ENCODE results near the gene CCDC93.

- TF ChIP-seq CTCF (conservative IDR thresholded peaks at IDR 0.05; ENCODE audit: low read depth, low read length) = peak; percentile 69
- TF ChIP-seq EZH2 (IDR thresholded peaks at IDR 0.05; ENCODE audit: borderline replicate concordance, low read depth, low read length, poor library complexity, severe bottlenecking) = no peak
Measured at GRCh38 chr2:118046634-118047210, 32.9 kb upstream of the CCDC93 start.

All from A673 (cell line).